C1 segment of cervical spinal cord (tissue), 14 donors: Measurements from ENCODE around the gene C11orf21.

Experiments
- DNase-seq, 14 donors: peaks; one replicate each; lab custom pipeline; 2025; lab: John Stamatoyannopoulos, UW

The C11orf21 gene

DNA sequence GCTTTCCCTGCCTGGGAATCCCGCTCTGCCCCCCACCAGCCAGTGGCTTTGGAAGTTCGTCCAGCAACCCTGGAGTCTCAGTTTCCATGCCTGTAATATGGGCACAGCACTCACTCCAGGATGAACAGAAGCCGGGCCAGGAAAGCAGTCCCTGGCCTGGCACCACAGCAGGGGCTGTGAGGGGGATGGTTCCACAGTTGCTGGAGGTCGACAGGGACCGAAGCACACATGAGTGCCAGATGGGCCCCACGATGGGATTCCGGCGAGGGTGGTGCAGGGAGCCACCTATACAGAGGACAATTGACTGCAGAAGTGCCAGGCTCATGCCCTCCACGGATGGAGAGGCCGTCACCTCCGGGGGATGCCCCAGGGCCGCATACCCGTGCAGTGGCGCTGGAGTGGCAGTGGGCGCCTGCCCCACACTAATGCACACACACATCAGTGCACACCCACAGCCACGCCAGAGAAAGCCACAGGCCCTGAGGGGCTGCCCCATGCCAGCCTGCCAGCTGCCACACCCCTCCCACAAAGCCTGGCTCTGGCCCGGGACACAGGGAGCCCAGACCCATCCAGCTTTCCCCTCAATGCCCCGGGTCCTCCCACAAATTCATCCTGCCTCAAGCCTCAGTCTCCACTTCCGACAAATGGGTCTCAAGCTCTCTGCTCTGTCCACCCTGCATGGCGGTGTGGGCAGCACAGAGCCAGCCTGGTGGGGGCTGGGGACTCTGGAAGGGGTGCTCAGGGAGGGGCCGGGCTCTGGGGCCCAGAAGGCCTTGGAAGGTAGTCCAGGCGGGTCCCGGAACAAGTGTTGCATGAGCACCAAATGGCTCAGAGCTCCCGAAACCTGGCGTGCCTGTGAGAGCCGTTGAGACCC lies 41.0 kb downstream of the C11orf21 start:
- DNase-seq, result no peak

DNA sequence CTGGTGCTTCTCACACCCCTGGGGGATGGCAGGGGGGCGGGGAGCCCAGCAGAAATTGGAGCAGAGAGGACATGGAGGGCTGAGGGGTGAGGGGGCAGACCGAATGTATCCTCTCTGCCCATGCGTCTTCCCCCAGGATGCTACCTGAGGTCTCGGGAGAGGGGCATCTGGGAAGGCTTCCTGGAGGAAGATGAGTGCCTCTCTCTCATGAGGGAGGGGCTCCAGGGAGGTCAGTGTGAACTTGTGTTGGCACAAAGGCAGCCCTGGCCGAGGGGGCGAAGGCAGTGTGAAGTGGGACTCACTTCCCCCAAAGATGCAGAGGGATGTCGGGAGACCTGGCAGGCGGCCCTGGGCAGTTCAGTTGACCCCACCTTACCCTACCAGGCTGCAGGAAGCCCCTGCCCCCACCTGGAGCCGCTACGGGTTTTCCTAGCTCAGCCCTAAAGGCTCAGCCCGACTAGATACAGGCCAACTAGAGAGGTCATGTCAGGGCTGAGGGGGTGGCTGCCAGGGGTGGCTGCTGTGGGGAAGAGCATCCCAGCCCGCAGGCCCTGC lies 41.7 kb downstream of the C11orf21 start:
- DNase-seq, result no peak

DNA sequence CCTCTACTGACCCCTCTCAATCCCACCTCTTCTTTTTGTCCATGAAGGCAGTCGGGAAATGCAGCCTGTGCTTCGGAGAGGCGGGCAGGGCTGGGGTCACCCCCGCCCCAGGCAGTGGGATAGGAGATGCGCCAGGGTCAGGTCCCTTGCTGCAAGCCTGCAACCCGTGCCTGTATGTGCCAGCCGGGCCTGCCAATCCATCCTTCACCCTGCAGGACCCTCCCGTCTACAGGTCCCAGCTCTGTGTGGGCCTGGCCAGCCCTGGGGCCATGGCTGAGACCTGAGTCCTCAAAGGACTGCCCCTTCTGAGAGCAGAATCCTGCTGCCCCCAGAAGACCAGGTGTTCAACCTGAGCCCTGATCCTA lies 42.3 kb downstream of the C11orf21 start:
- DNase-seq, result no peak

DNA sequence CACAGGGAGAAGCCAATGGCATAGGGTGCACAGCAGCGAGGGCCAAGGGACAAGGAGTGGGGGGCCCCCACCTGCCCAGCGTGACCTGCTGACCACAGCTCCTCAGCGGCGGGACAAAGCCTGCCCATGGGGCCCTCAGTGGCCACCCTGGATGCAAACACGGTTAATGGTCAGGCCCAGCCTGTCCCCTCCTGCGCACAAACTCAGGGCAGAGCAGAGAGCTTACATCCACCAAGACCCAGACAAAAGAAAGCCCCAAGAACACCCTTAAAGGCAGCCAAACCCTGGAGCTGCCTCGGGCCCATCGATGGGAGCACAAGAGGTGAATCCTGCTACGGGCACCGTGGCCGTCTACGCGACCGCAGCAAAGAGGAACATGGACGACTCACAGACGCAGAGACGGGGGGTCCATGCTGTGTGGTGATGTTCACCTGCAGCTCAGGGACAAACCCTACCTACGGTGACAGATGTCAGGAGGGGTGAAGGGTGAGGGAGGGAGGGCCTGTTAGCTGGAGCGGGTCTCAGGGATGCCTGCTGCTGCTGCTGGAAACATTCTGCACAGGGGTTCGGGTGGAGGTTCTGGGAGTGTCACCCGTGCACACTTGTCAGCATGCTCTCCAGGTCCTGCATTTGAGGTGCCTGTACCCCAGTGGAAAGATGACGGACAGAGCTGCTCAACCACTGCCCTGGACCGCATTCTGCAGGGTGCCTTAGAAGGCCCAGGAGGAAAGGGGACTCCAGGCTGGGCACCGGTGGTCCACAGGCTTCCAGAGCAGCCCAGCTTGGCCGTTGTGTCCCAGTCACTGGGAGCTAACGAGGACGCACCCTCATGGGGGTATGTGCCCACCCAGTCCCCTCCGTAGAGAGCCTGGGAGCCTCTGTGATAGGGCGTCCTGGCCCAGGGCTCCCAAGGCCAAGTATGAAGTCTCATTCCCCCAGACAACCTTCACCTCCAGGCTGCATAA lies 42.9 kb downstream of the C11orf21 start:
- no peak for DNase-seq

DNA sequence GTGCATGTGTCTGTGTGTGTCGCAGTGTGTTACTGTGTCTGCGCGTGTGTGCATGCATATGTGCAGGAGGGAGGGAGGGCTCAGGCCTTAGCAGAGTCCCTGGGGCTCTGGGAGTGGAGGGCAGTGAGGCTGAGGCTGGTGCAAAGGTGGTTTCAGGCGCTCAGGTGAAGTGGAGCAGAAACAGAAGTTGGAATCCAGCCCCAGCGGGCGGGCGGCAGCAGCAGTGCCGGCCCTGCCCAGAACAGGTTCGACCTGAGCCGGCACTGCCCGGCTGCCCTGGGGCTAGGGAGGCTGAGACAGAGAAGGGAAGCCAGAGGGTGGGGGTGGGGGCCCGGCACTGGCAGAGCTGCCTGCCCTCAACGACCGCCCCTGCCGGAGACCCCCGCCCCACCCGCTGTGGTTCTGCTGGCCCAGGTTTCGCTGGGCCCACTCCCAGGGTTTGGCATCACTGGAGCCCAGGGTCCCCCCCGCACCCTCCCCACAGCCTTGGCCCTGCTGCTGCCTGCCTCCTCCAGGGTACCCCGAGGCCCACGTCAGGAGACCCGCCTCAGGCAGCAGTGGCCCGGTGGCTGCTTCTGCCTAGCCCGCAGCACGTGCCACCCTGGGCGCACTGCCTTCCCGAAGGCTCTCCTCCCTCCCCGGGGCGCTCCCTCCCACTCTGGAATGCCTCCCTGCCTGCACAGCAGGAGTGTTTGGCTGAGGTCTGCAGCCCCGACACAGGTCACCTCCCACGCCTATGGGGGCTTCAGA lies 44.6 kb downstream of the C11orf21 start:
- DNase-seq, result no peak

DNA sequence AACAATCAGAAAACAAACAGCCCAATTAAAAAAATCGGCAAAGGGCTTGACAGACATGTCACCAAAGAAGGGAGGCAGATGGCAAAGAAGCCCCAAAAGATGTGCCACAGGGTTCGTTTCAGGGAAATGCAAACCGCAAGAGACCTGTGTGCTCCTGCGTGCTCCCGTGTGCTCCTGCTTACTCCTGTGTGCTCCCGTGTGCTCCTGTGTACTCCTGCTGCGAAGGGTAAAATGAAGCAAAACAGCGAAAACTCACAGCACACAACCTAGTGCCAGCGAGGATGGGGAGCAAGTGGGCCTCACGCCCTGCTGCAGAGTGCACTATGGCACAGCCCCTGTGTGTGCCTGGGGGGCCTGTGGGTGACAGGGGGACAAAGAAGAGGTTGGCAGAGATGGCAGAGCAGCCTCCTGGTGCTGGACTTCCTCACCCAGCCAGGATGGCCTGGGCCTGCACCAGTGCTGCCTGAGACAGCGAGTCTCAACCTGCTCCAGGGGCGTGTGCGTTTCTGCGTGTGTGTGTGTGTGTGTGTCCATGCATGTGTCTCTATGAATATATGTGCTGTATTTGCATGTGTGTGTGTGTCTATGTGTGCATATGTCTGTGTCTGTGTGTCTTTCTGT lies 45.3 kb downstream of the C11orf21 start:
- DNase-seq, result no peak

DNA sequence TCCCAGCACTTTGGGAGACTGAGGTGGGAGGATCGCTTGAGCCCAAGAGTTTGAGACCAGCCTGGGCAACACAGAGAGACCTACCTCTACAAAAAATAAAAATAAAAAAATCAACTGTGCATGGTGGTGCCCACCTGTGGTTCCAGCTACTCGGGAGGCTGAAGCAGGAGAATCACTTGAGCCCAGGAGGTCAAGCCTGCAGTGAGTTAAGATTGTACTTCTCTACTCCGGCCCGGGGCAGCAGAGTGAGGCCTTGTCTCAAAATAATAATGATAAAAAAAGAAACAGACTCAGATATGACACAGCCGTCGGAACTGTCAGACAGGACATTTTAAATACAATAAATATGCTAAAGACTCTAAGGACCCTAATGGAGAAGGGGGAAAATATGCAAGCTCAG lies 49.7 kb downstream of the C11orf21 start:
- no peak for DNase-seq

DNA sequence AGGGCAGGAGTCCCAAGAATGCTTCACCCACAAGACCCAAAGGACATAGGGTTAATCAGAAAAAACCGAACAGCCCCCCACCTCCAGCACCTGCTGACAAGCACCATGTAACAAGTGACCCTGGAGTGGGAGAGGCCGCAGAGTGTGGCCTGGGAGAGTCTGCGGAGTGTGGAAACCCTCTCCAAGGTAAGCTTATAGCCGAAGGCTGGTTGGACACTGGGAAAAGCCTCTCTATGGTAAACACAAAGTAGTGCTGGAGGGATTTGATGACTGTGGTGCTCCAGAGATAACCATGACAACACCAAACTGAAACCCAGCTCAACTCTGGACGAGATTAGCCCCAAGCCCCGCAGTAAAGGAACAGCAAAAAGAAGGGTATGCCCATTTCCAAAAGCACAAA lies 50.6 kb downstream of the C11orf21 start:
- DNase-seq, result no peak

DNA sequence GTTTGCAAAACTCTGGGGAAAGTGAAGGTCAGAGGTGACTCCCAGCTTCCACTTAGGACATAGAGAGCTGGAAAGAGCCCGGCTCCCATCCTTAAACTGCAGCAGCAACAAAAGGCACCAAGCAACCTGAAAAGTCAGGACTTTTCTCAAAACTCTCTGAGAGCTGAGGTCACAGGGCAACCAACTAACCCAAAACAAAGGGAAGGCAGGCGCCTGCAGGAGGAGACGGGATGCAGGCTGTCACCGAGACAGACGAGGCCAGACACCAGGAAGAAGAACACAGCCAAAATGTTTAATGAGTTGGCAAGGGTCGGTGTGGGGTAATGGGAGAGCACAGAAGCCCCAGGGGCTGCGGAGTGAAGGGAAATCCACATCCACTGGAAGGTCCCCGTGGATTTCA lies 51.2 kb downstream of the C11orf21 start:
- no peak for DNase-seq

DNA sequence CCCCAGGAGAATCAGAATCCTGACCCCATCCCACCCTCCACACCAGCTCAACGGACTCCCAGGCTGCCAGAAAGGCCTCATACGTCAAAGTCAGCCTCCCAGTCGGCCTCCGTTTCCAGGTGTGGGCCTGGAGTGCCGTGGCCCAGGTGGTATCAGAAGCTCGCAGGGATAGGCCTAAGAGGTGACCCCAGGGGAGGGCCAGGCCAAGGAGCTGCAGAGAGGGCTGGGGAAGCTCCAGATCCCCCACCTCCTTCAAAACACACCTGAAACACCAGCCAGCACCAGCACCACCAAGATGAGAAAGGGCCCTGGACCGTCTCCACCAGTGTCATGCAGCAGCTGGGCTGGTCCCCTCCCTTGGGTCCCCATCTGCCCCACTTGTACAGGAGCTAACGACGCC lies 51.7 kb downstream of the C11orf21 start:
- no peak for DNase-seq

DNA sequence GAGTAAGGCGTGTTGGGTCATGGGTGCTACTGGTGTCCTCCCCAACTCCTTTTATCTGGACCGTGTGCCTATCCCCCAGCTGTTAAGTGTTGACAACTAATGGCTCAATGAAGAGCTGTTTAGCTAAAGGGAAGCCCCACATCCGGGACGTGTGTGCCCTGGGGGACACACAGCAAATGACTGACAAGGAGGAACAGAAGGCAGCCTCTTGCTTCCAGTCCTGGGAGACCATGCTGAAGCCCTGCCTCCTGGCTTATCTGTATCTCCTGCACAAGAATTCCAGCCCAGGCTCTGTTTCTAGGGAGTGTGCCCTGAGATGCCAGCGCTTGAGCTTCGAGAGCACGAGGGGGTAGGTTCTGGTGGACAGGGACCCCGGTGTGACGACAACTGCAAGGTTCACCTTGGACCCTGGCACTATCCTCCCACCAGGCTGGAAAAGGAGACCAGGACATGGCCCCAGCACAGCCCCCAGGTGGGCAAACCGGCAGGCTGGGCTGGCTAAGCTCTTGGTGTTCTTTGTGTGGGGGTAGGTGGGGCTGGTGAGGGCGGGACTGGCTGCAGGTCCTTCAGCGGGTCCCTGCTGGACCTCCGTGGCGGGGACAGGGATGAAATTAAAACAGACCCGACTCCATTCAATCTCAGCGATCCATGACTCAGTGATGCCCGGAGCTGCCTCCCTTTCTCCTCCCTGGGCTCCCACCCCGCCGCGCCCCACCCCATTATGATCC lies 52.4 kb downstream of the C11orf21 start:
- no peak for DNase-seq

DNA sequence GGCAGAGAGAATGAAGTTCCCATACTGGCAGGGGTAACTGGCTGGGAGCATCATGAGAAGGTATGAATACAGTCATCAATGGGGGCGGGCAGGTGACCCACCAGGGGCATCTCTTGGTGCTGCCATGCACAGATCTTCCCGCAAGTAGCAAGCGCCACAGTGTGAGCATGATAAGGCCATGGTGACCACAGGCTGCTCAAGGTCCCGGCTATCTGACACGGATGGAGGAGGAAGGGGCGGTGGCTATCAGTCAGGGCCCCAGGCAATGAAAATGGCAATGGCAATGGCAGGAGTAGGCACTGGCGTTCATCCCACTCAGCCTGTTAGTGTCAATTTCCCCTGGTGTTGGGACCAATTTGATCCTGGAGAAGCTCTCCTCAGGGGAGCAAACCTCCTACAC lies 53.0 kb downstream of the C11orf21 start:
- no peak for DNase-seq

DNA sequence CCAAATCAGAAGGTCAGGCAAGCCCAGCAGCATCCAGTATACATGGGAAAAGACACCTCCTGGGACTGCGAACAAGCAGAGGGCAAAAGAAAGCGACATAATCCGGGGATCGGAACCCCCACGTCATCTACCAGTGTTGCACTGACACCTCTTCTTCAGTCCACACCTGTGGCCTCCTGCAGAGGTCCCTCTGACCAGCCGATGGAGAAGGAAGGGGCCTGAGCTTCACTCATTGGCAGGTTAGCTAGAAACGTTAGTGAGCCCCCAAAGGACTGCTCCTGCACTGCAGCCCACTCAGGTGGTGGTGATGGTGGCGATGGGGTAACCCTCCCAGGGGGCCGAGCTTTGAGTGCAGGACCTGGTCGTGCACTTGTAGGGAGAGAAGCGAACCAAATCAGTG lies 53.5 kb downstream of the C11orf21 start:
- DNase-seq, result no peak

DNA sequence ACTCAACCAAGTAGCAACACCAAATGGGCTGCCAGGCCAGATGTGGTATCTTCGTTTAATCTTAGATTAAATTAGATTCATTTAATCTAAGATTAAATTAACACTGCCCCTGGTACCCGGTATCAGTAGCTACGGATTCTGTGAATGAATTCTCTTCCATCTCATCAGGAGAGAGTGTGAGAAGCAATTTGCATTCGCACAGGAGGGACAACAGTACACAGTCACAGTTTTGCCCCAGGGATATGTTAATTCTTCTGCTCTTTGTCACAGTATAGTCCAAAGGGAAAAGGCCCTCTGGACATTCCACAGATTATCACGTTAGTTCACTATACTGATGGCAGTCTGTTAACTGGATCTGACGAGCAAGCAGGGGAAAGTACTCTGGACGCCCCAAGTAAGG lies 54.2 kb downstream of the C11orf21 start:
- DNase-seq, result no peak
